Fibroblast of lung (primary cell): ENCODE measurements around the gene RRAS. TPM values are rescaled to one million over a fixed set of nuclear protein-coding genes. Genes with fewer than 3 reads are reported as not detected.

Experiments
- DNase-seq, 2 donors: peaks; one replicate each; pipeline versions ENCODE4 v3.0.0 to v3.0.0-alpha.2; 2010; ENCODE audit warnings: low read depth in 2 of 2
- H2AFZ ChIP-seq: 2 replicates; pipeline ENCODE4 v1.5.1; 2012; ENCODE audit warnings: low read length, control low read depth, inconsistent platforms
- H3K27ac ChIP-seq: 2 replicates; pipeline ENCODE4 v1.5.1; 2011; ENCODE audit warnings: low read length, control low read depth; ENCODE audit not compliant: insufficient read depth
- H3K27me3 ChIP-seq: 2 replicates; pipeline ENCODE4 v1.5.1; 2011; ENCODE audit warnings: mild to moderate bottlenecking, low read length; ENCODE audit not compliant: control insufficient read depth, insufficient read depth
- H3K36me3 ChIP-seq: 2 replicates; pipeline ENCODE4 v1.5.1; 2011; ENCODE audit warnings: low read length; ENCODE audit not compliant: control insufficient read depth, insufficient read depth
- H3K4me1 ChIP-seq: 2 replicates; pipeline ENCODE4 v1.5.1; 2011; ENCODE audit warnings: low read length; ENCODE audit not compliant: control insufficient read depth, insufficient read depth; ENCODE audit errors: extremely low read depth
- H3K4me2 ChIP-seq: 2 replicates; pipeline ENCODE4 v1.5.1; 2011; ENCODE audit warnings: low read length, control low read depth; ENCODE audit not compliant: insufficient read depth; ENCODE audit errors: extremely low read depth
- H3K4me3 ChIP-seq, 4 experiments: fragments of 200-600 bp in 1 of 4; sonication (generic) in 1 of 4; replicated peaks in 1 of 4; 2 replicates each; pipeline ENCODE4 v1.5.1; 2011 to 2016; ENCODE audit warnings: low read length in 4 of 4, low read depth in 3 of 4, mild to moderate bottlenecking in 3 of 4, control low read depth in 2 of 4, inconsistent platforms in 1 of 4, mixed read lengths in 1 of 4; ENCODE audit not compliant: insufficient read depth in 1 of 4; ENCODE audit errors: control extremely low read depth in 1 of 4
- H3K79me2 ChIP-seq: 2 replicates; pipeline ENCODE4 v1.5.1; 2012; ENCODE audit warnings: mild to moderate bottlenecking, low read length, inconsistent platforms; ENCODE audit not compliant: control insufficient read depth, insufficient read depth
- H3K9ac ChIP-seq: 2 replicates; pipeline ENCODE4 v1.5.1; 2011; ENCODE audit warnings: mild to moderate bottlenecking, low read length, control low read depth; ENCODE audit not compliant: insufficient read depth
- H3K9me3 ChIP-seq: 2 replicates; pipeline ENCODE4 v1.5.1; 2012; ENCODE audit warnings: low read depth, low read length; ENCODE audit not compliant: control insufficient read depth, insufficient read depth
- H4K20me1 ChIP-seq: 2 replicates; pipeline ENCODE4 v1.5.1; 2011; ENCODE audit warnings: low read length; ENCODE audit not compliant: control insufficient read depth, insufficient read depth; ENCODE audit errors: extremely low read depth
- CTCF ChIP-seq, 2 donors: IDR thresholded peaks in 1 of 2; conservative IDR thresholded peaks in 1 of 2; 1 replicate in 1 of 2; 2 replicates in 1 of 2; pipeline ENCODE4 v1.5.1; 2011 to 2012; ENCODE audit warnings: low read length in 2 of 2, control low read depth in 1 of 2, inconsistent platforms in 1 of 2, low read depth in 1 of 2, mild to moderate bottlenecking in 1 of 2
- EZH2 ChIP-seq: IDR thresholded peaks from 2 replicates; pipeline ENCODE4 v1.5.1; 2012; ENCODE audit warnings: low read length, control low read depth, mild to moderate bottlenecking; ENCODE audit errors: missing control alignments
- polyA plus RNA-seq, 2 donors: library from polyadenylated mRNA; depleted of rRNA in 1 of 2; stranded (reverse) in 1 of 2; unstranded in 1 of 2; fragments of >200 nt; gene quantifications; 2 replicates each; pipeline ENCODE4 v1.2.1, GENCODE V29; 2011 to 2012; ENCODE audit warnings: missing spikeins in 1 of 2
- total RNA-seq: library from RNA; depleted of rRNA; stranded (reverse); fragments of >200 nt; gene quantifications from 2 replicates; pipeline ENCODE4 v1.2.1, GENCODE V29; 2014

RRAS gene
- total and polyA plus RNA-seq, 2 donors (not counting 1 experiment from before 2014, with no cell fraction given), result 60.1 to 129 TPM

- TF ChIP-seq CTCF (conservative IDR thresholded peaks at IDR 0.05 in 1 of 2, IDR thresholded peaks at IDR 0.05 in 1 of 2; ENCODE audit: low read depth in 1 of 2, low read length in 2 of 2), result no peak
- no peak for TF ChIP-seq EZH2
- Histone ChIP-seq H3K79me2 (peaks cover 40% of the 10 kb centered on the region), H4K20me1 (no peaks in the 10 kb centered on the region)
Measured at GRCh38 chr19:49678985-49679770, 39.2 kb upstream of the RRAS start.

GRCh38 chr19:49677901-49678674 lies 38.1 kb upstream of the RRAS start:
- H3K27ac ChIP-seq, result peak overlapping the region; percentile 86
- no peaks in the 10 kb centered on the region for H4K20me1 ChIP-seq
- DNase-seq, result peak; percentile 40 to 56
- peak overlapping the region; percentile 76 to 99 (median 90) for H3K4me3 ChIP-seq
- H3K4me2 ChIP-seq, result peak overlapping the region; percentile 53
- peaks cover 5% of the 10 kb centered on the region for H3K36me3 ChIP-seq
- TF ChIP-seq CTCF (conservative IDR thresholded peaks at IDR 0.05 in 1 of 2, IDR thresholded peaks at IDR 0.05 in 1 of 2; ENCODE audit: low read depth in 1 of 2, low read length in 2 of 2), result peak; percentile 56 to 64
- TF ChIP-seq EZH2, result no peak
- no peak overlapping the region for H2AFZ ChIP-seq
- no peaks in the 10 kb centered on the region for H3K9me3 ChIP-seq
- H3K4me1 ChIP-seq, result peaks cover 4% of the 10 kb centered on the region
- H3K9ac ChIP-seq, result peak overlapping the region; percentile 91
- peaks cover 40% of the 10 kb centered on the region for H3K79me2 ChIP-seq
- H3K27me3 ChIP-seq, result no peaks in the 10 kb centered on the region

More at GRCh38 chr19:49678985-49679770, 39.2 kb upstream of the RRAS start:
- H3K9me3 ChIP-seq, result no peaks in the 10 kb centered on the region
- no peak overlapping the region for H3K27ac ChIP-seq
- peak overlapping the region; percentile 53 for H3K4me2 ChIP-seq
- peaks cover 4% of the 10 kb centered on the region for H3K4me1 ChIP-seq
- no peak for DNase-seq
- H3K9ac ChIP-seq, result no peak overlapping the region
- H3K4me3 ChIP-seq, result peak overlapping the region in 1 of 4 experiments; percentile 17
- H3K27me3 ChIP-seq, result no peaks in the 10 kb centered on the region
- H2AFZ ChIP-seq, result no peak overlapping the region
- H3K36me3 ChIP-seq, result peaks cover 10% of the 10 kb centered on the region

DNA sequence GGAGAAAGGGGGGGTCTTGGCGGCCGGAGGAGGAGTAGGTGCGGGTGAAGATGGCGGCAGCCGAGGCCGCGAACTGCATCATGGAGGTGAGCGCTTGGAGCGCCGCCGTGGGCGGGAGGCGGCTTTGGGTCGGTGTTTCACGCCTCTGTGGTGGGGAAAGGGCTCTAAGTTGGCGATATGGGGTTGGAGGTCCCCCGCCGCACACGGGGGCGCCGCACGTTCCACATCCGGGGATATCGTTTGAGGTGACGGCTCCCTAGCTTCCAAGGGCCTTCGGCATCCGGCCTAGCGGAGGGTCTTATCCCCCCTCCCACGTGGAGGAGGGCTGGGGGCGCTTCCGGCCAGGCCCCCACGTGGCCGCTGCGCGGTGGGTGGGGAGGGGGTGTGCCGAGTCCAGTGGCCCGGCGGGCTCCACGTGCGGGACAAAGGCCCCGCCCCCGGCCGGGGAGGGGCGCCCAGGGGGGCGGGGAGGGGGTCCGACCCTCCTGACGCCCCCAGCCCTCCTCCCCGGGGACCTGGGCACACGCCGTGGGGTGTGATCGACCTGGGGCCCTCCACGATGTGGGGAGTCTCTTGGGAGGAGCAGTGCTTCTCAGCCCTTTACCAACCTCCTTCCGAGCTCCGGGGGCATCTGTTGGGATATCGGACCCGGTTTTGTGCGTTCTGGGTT lies 37.4 kb upstream of the RRAS start, which contains the start of gene PRMT1:
TSS of gene PRMT1 (plus strand) at position 41 of the 670 bp plus-strand sequence. CDS start at position 51, 10 bp downstream.
- Histone ChIP-seq H3K4me2 (peak within 1 kb of the TSS; percentile 89), H3K9me3 (no peaks in the 10 kb centered on the region), H3K27me3 (no peaks in the 10 kb centered on the region), H2AFZ (peak within 1 kb of the TSS; percentile 99), H3K9ac (peak within 1 kb of the TSS; percentile 91), H4K20me1 (no peaks in the 10 kb centered on the region), H3K27ac (peak within 1 kb of the TSS; percentile 98), H3K4me3 (peak within 1 kb of the TSS; percentile 76 to 99 (median 90)), H3K4me1 (peaks cover 4% of the 10 kb centered on the region), H3K36me3 (peaks cover 5% of the 10 kb centered on the region), H3K79me2 (peaks cover 40% of the 10 kb centered on the region)
- DNase-seq, result peak in 1 of 2 donors; percentile 29
- TF ChIP-seq EZH2 (no peak), CTCF (conservative IDR thresholded peaks at IDR 0.05 in 1 of 2, IDR thresholded peaks at IDR 0.05 in 1 of 2; ENCODE audit: low read depth in 1 of 2, low read length in 2 of 2) (no peak)
